K562 (cell line): ENCODE measurements around the gene NRARP. TPM values are rescaled to one million over a fixed set of nuclear protein-coding genes. Genes with fewer than 3 reads are reported as not detected.

Experiments
- ARHGAP35 ChIP-seq: fragments of 450-650 bp; IDR thresholded peaks from 2 replicates; pipeline ENCODE4 v1.6.1; 2018; ENCODE audit not compliant: partially characterized antibody
- BHLHE40 ChIP-seq: IDR thresholded peaks from 2 replicates; pipeline ENCODE4 v1.6.1; 2011; ENCODE audit warnings: low read length, improper control_type of control experiment
- BRCA1 ChIP-seq, 2 experiments: fragments of 450-650 bp in 1 of 2; sonication (generic) in 1 of 2; formaldehyde crosslinking in 1 of 2; IDR thresholded peaks; 2 replicates each; pipeline versions ENCODE4 v1.5.0 to v1.6.1; 2017 to 2020; ENCODE audit warnings: mild to moderate bottlenecking in 1 of 2, missing genetic modification reagents in 1 of 2
- CCNT2 ChIP-seq: IDR thresholded peaks from 2 replicates; pipeline ENCODE4 v1.6.1; 2011; ENCODE audit warnings: borderline replicate concordance, low read depth, mild to moderate bottlenecking, moderate library complexity, mixed read lengths, low read length; ENCODE audit not compliant: insufficient read length; ENCODE audit errors: extremely low read depth
- DPF2 ChIP-seq: fragments of 450-650 bp; IDR thresholded peaks from 2 replicates; pipeline ENCODE4 v1.6.1; 2016
- ETV6 ChIP-seq, 3 experiments: fragments of 150-350 bp in 1 of 3; sonication (generic) in 1 of 3; formaldehyde crosslinking in 1 of 3; IDR thresholded peaks; 2 replicates each; pipeline versions ENCODE4 v1.6.1 to v1.8.0; 2014 to 2022; ENCODE audit warnings: borderline replicate concordance in 2 of 3, low read depth in 2 of 3, antibody characterized with exemption in 1 of 3, low read length in 1 of 3, mild to moderate bottlenecking in 1 of 3, missing genetic modification reagents in 1 of 3
- L3MBTL2 ChIP-seq: fragments of 450-650 bp; IDR thresholded peaks from 2 replicates; pipeline ENCODE4 v1.6.1; 2016; ENCODE audit warnings: mild to moderate bottlenecking, moderate library complexity
- NRF1 ChIP-seq, 2 experiments: fragments of 450-650 bp; IDR thresholded peaks in 1 of 2; conservative IDR thresholded peaks in 1 of 2; 2 replicates each; pipeline ENCODE4 v1.6.1; 2014; ENCODE audit warnings: mild to moderate bottlenecking in 2 of 2
- PCBP2 ChIP-seq: fragments of 200-400 bp; formaldehyde crosslinking; IDR thresholded peaks from 2 replicates; pipeline ENCODE4 v1.6.1; 2018; ENCODE audit warnings: low read length, low read depth, mild to moderate bottlenecking, moderate library complexity; ENCODE audit not compliant: poor library complexity, severe bottlenecking
- SMARCA5 ChIP-seq: fragments of 450-650 bp; IDR thresholded peaks from 2 replicates; pipeline ENCODE4 v1.6.1; 2016
- TARDBP ChIP-seq: fragments of 450-650 bp; IDR thresholded peaks from 2 replicates; pipeline ENCODE4 v1.6.1; 2016
- YY1 ChIP-seq, 3 experiments: IDR thresholded peaks; 2 replicates each; pipeline ENCODE4 v1.6.1; 2011; ENCODE audit warnings: low read length in 2 of 3, mild to moderate bottlenecking in 2 of 3, moderate library complexity in 2 of 3, borderline replicate concordance in 1 of 3, control low read depth in 1 of 3, low read depth in 1 of 3; ENCODE audit not compliant: insufficient read depth in 3 of 3, insufficient replicate concordance in 2 of 3, control insufficient read depth in 1 of 3, insufficient read length in 1 of 3; ENCODE audit errors: extremely low read depth in 1 of 3
- ZNF354B ChIP-seq: fragments of 250-450 bp; sonication (Bioruptor Pico); IDR thresholded peaks from 2 replicates; pipeline ENCODE4 v1.4.0; 2020
- polyA plus RNA-seq, 8 experiments: library from polyadenylated mRNA; depleted of rRNA in 4 of 8; stranded (reverse) in 5 of 8; unstranded in 3 of 8; fragments of >200 nt; fragmentation: Nextera tagmentation in 2 of 8; fragmentation: Illumina TruSeq in 1 of 8; extraction: Ambion mirVana in 2 of 8; extraction: Trizol in 1 of 8; gene quantifications; 2 replicates each; pipeline versions ENCODE4 v1.2.1 to v1.2.3, GENCODE V29; 2011 to 2014; ENCODE audit warnings: inconsistent platforms in 1 of 8, missing spikeins in 1 of 8
- total RNA-seq, 7 experiments: library from RNA; depleted of rRNA in 6 of 7; stranded (reverse); fragments of >200 nt in 6 of 7; fragmentation: Illumina TruSeq in 2 of 7; extraction: Trizol in 2 of 7; gene quantifications; 2 replicates each; pipeline versions ENCODE4 v1.2.1 to v1.2.3, GENCODE V29; 2011 to 2021; ENCODE audit warnings: low replicate concordance in 1 of 7
- TF ChIP-seq, protein P1 (sequence below), 2 experiments: IDR thresholded peaks; 2 replicates each; pipeline ENCODE4 v1.6.1; 2011; ENCODE audit warnings: borderline replicate concordance in 1 of 2, control low read depth in 1 of 2, low read depth in 1 of 2, low read length in 1 of 2, mild to moderate bottlenecking in 1 of 2, mixed read lengths in 1 of 2, moderate library complexity in 1 of 2; ENCODE audit not compliant: insufficient read depth in 1 of 2, insufficient read length in 1 of 2, poor library complexity in 1 of 2, severe bottlenecking in 1 of 2; ENCODE audit errors: extremely low read depth in 1 of 2

NRARP gene
- total and polyA plus RNA-seq, 9 of the 15 experiments (the other 6 are each of a cell fraction or from before 2014, with no cell fraction given) = 2.0 to 24.5 (median 7.2) TPM; not detected in 2

DNA sequence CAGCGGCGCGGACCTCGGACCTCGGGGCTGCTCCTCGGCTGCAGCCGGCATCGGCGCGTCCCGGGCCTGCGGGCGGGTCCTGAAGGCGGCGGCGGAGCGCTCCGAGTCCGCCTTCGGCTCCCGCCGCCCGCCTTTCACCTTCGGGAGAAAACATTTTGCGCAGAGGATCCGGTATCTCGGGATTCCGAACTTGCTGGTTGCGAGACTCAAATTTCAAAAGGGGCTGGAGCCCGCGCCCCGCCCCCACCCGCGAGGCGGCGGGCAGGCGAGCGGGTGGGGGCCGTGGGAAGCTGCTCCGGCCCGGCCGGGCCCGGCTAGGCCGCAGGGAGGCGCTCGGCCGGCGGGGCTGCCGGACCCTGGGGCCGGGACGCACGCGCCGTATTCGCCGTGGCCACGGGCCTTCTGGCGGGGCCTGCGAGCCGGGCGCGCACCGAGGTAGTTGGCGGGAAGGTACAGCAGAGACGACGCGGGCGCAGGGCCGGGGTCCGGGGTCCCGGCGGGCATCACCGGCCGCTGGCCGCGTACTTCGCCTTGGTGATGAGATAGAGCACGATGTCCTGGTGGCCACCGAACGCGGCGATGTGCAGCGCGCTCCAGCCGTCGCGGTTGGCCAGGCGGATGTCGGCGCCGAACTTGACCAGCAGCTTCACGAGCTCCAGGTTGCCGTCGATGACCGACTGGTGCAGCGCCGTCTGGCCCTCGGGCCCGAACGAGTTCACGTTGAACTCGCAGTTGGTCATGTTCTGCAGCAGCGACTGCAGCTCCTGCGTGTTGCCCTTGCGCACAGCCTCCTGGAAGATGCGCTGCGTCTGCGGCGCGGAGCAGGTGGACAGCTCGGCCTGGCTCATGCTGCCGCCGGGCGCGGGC, 757 bp downstream of the NRARP start (continued):
- TF ChIP-seq YY1 (IDR thresholded peaks at IDR 0.05; ENCODE audit: borderline replicate concordance in 1 of 3, control insufficient read depth in 1 of 3, extremely low read depth in 1 of 3, insufficient read depth in 3 of 3, insufficient read length in 1 of 3, insufficient replicate concordance in 2 of 3, low read depth in 1 of 3, low read length in 2 of 3) (peak in 2 of 3 experiments; percentile 8 to 43), TARDBP (peak; percentile 45; the same call in 1 of the 2 replicates), SMARCA5 (no peak), DPF2 (no peak), PCBP2 (no peak), L3MBTL2 (peak; percentile 98), CCNT2 (peak; percentile 87), ZNF354B (no peak), BRCA1 (IDR thresholded peaks at IDR 0.05) (no peak), BRCA1 (CRISPR knock-in tag; IDR thresholded peaks at IDR 0.05) (0 out of 2 replicates have a peak, but pooled peaks have one; percentile 78), BHLHE40 (peak; percentile 26; the same call in 1 of the 2 replicates), ARHGAP35 (no peak), ETV6 (IDR thresholded peaks at IDR 0.05; ENCODE audit: borderline replicate concordance in 1 of 2, low read depth in 2 of 2, low read length in 1 of 2) (no peak), ETV6 (CRISPR knock-in tag; IDR thresholded peaks at IDR 0.05; ENCODE audit: borderline replicate concordance) (no peak; the same call in 1 of the 2 replicates), NRF1 (conservative IDR thresholded peaks at IDR 0.05 in 1 of 2, IDR thresholded peaks at IDR 0.05 in 1 of 2) (peak; percentile 65 to 74)
- TF ChIP-seq, protein P1, sequence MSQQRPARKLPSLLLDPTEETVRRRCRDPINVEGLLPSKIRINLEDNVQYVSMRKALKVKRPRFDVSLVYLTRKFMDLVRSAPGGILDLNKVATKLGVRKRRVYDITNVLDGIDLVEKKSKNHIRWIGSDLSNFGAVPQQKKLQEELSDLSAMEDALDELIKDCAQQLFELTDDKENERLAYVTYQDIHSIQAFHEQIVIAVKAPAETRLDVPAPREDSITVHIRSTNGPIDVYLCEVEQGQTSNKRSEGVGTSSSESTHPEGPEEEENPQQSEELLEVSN (IDR thresholded peaks at IDR 0.05; ENCODE audit: borderline replicate concordance in 1 of 2, extremely low read depth in 1 of 2, insufficient read depth in 1 of 2, insufficient read length in 1 of 2, low read depth in 1 of 2, low read length in 1 of 2, poor library complexity in 1 of 2, severe bottlenecking in 1 of 2) = peak; percentile 97 to 98
